HL-60 (cell line): ENCODE results near the gene CERS1.

ENCODE experiments used
- DNase-seq, 2 experiments: peaks; one replicate each; pipeline ENCODE4 v3.0.0-alpha.2; 2010 to 2020; ENCODE audit warnings: low read depth in 1 of 2, low spot score in 1 of 2
- H3K27ac ChIP-seq: fragments of 250-450 bp; sonication (Bioruptor Pico); replicated peaks from 2 replicates; pipeline ENCODE4 v1.5.1; 2020; ENCODE audit warnings: mild to moderate bottlenecking, moderate library complexity
- H3K27me3 ChIP-seq: fragments of 250-450 bp; sonication (Bioruptor Pico); 2 replicates; pipeline ENCODE4 v1.5.1; 2021; ENCODE audit warnings: mild to moderate bottlenecking, moderate library complexity; ENCODE audit not compliant: insufficient read depth, poor library complexity, severe bottlenecking
- H3K4me3 ChIP-seq: replicated peaks from 2 replicates; pipeline ENCODE4 v1.5.1; 2011; ENCODE audit warnings: mild to moderate bottlenecking, control low read depth, low read length; ENCODE audit not compliant: insufficient read depth
- GABPA ChIP-seq: IDR thresholded peaks from 2 replicates; pipeline ENCODE4 v1.6.1; 2012; ENCODE audit warnings: low read depth
- POLR2AphosphoS5 ChIP-seq: IDR thresholded peaks from 2 replicates; pipeline ENCODE4 v1.6.1; 2012; ENCODE audit warnings: low read depth
- REST ChIP-seq: IDR thresholded peaks from 2 replicates; pipeline ENCODE4 v1.6.1; 2012; ENCODE audit warnings: low read depth; ENCODE audit not compliant: insufficient replicate concordance
- SPI1 ChIP-seq: IDR thresholded peaks from 2 replicates; pipeline ENCODE4 v1.6.1; 2012; ENCODE audit warnings: low read depth, mild to moderate bottlenecking, borderline replicate concordance
- TF ChIP-seq, protein P1 (sequence below): IDR thresholded peaks from one replicate; pipeline ENCODE4 v1.5.1; 2011; ENCODE audit warnings: low read length, control low read depth, inconsistent platforms; ENCODE audit not compliant: insufficient read depth

The CERS1 gene

DNA sequence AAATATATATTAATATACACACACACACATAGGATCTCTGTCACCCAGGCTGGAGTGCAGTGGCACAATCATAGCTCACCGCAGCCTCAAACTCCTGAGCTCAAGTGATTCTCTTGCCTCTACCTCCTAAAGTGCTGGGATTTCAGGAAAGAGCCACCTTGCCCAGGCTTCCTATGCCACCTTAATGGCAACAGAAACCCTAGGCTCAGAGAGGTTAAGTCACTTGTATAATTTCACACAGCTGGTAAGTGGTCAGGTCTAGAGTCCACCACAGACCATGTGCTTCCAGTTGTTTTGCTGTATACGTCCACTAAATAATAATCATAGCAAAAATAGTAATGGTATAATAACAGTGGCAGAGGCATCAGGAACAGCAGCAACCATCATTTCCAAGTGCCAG lies 65.5 kb downstream of the CERS1 start:
- Histone ChIP-seq H3K4me3 (no peak overlapping the region), H3K27ac (no peak overlapping the region), H3K27me3 (no peaks in the 10 kb centered on the region)
- TF ChIP-seq GABPA (no peak), POLR2AphosphoS5 (no peak), REST (no peak)
- no peak for DNase-seq

GRCh38 chr19:18828786-18829185 lies 67.2 kb downstream of the CERS1 start:
- no peak for DNase-seq
- TF ChIP-seq, protein P1, sequence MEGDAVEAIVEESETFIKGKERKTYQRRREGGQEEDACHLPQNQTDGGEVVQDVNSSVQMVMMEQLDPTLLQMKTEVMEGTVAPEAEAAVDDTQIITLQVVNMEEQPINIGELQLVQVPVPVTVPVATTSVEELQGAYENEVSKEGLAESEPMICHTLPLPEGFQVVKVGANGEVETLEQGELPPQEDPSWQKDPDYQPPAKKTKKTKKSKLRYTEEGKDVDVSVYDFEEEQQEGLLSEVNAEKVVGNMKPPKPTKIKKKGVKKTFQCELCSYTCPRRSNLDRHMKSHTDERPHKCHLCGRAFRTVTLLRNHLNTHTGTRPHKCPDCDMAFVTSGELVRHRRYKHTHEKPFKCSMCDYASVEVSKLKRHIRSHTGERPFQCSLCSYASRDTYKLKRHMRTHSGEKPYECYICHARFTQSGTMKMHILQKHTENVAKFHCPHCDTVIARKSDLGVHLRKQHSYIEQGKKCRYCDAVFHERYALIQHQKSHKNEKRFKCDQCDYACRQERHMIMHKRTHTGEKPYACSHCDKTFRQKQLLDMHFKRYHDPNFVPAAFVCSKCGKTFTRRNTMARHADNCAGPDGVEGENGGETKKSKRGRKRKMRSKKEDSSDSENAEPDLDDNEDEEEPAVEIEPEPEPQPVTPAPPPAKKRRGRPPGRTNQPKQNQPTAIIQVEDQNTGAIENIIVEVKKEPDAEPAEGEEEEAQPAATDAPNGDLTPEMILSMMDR: no peak
- TF ChIP-seq REST (no peak), GABPA (no peak), SPI1 (no peak), POLR2AphosphoS5 (no peak)
- Histone ChIP-seq H3K27me3 (no peaks in the 10 kb centered on the region), H3K27ac (no peak overlapping the region), H3K4me3 (no peak overlapping the region)
